ENCODE measurements around the gene FBXL13.

Gene FBXL13

DNA sequence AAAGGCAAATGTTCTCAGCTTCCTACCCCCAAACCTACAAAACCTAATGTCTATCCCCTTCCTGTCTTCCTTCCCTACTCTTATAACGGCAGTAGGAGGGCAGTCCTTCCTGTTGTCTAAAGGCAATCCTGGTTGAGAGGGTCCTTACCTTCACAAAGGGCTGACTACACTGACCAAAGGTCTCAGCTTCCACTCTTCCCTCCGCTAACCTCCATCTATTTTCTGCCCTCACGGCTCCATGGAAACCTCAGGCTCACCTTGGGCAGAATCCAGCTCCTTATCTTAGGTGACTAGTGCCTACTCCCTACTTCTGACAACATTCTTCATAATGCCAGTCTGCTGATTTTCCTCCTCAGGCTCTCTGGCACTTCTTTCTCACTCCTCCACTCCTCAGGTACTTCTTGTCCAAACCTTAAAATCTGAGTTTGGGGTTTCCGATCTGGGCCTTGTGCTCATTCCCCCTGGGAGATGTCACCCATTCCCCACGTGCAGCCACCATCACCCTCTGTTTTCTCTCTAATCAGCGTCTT is 542 bp downstream of the FBXL13 start:
- TF ChIP-seq, protein P1, sequence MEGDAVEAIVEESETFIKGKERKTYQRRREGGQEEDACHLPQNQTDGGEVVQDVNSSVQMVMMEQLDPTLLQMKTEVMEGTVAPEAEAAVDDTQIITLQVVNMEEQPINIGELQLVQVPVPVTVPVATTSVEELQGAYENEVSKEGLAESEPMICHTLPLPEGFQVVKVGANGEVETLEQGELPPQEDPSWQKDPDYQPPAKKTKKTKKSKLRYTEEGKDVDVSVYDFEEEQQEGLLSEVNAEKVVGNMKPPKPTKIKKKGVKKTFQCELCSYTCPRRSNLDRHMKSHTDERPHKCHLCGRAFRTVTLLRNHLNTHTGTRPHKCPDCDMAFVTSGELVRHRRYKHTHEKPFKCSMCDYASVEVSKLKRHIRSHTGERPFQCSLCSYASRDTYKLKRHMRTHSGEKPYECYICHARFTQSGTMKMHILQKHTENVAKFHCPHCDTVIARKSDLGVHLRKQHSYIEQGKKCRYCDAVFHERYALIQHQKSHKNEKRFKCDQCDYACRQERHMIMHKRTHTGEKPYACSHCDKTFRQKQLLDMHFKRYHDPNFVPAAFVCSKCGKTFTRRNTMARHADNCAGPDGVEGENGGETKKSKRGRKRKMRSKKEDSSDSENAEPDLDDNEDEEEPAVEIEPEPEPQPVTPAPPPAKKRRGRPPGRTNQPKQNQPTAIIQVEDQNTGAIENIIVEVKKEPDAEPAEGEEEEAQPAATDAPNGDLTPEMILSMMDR (IDR thresholded peaks at IDR 0.05; ENCODE audit: insufficient read depth, low read depth, low read length, missing control alignments) = no peak
- peak overlapping the region; percentile 73 for H3K4me3 ChIP-seq (ENCODE audit: low read depth, low read length)
- no peak for DNase-seq (ENCODE audit: low read depth)

DNA sequence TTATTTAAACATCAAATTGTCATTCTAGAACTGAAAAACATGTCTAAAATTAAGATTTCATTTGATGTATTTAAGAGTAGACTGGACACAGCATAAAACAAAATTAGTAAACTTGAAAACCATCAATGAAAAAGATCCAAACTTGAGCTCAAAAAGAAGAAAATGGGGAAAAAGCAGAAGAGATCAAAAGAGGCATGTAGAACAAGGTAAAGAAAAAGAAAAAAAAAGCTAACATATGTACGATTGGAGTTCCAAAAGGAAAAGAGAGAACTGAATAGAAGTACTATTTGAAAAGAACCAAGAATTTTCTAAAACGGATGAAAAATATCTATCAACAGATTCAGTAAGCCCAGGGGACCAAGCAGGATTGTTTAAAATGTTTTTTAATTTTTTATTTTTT is 3.6 kb downstream of the FBXL13 start:
- DNase-seq (ENCODE audit: low read depth) = no peak
- TF ChIP-seq, protein P1 (IDR thresholded peaks at IDR 0.05; ENCODE audit: insufficient read depth, low read depth, low read length, missing control alignments) = no peak
- no peak overlapping the region for H3K4me3 ChIP-seq (ENCODE audit: low read depth, low read length)

GRCh38 chr7:103068414-103069403 is 5.9 kb downstream of the FBXL13 start:
- no peak for DNase-seq (ENCODE audit: low read depth)
- H3K4me3 ChIP-seq (ENCODE audit: low read depth, low read length) = no peak overlapping the region
- TF ChIP-seq, protein P1 (IDR thresholded peaks at IDR 0.05; ENCODE audit: insufficient read depth, low read depth, low read length, missing control alignments) = no peak

GRCh38 chr7:103065667-103066066 is 8.9 kb downstream of the FBXL13 start:
- DNase-seq (ENCODE audit: low read depth) = peak; percentile 58

DNA sequence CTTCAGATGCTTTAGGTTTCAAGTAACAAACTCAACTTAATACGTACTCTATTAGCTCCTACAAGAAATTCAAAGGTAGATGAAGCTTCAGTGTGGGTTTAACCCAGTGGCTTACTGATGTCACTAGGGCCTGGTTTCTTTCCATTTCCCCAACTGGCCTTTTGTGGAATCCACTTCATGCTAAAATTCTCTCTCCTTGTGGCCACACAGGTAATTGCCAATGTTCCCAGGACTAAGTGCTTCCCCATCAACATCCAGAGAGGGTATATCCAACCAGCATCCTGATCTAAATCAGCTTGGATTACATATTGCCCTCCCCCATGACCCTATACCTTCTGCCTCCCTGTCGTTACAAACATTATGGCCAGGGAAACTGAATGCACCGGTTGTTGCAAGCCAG is 10.7 kb downstream of the FBXL13 start:
- DNase-seq (ENCODE audit: low read depth) = no peak
- H3K4me3 ChIP-seq (ENCODE audit: low read depth, low read length) = no peak overlapping the region
- TF ChIP-seq, protein P1 (IDR thresholded peaks at IDR 0.05; ENCODE audit: insufficient read depth, low read depth, low read length, missing control alignments) = no peak

More at GRCh38 chr7:103065667-103066066, 8.9 kb downstream of the FBXL13 start:
- TF ChIP-seq, protein P1 (IDR thresholded peaks at IDR 0.05; ENCODE audit: insufficient read depth, low read depth, low read length, missing control alignments) = peak; percentile 73
- H3K4me3 ChIP-seq (ENCODE audit: low read depth, low read length) = no peak overlapping the region

- H3K4me3 ChIP-seq (ENCODE audit: low read depth, low read length) = no peak overlapping the region
- no peak for DNase-seq (ENCODE audit: low read depth)
- TF ChIP-seq, protein P1 (IDR thresholded peaks at IDR 0.05; ENCODE audit: insufficient read depth, low read depth, low read length, missing control alignments) = no peak
These were observed 15.1 kb downstream of the FBXL13 start for GRCh38 chr7:103059471-103059870.

Data from GM12865 (cell line).